ENCODE measurements around the gene ING3.

Gene ING3

DNA sequence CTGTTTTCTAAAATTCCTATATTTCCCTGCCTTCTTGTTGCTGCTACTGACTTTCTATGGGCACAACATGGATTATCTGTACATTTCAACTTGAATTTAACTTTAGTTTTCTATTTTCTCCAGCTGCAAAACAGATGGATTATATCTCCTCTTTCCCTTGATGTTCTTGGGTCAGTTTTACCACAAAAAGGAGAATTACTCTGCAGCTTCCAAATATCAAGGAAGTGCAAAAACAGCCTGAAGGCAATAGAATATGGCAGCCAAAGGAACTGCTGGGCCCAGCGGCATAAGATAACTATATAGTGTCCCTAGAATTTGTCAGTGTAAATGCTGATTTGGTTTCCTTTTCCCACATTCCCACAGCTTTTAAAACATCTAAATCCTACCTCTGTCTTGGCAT is 67.0 kb downstream of the ING3 start:
- DNase-seq: no peak
- in situ Hi-C loops (cut with MboI; ENCODE audit: low pct_unique_long_range_greater_than_20kb, low sequenced_read_pairs): no loop called here

GRCh38 chr7:121019018-121019417 is 68.4 kb downstream of the ING3 start:
- in situ Hi-C loops (cut with MboI; ENCODE audit: low pct_unique_long_range_greater_than_20kb, low sequenced_read_pairs): no loop called here
- no peak for DNase-seq

GRCh38 chr7:121020249-121020988 is 69.8 kb downstream of the ING3 start:
- in situ Hi-C loops (cut with MboI; ENCODE audit: low pct_unique_long_range_greater_than_20kb, low sequenced_read_pairs): no loop called here
- no peak for DNase-seq

DNA sequence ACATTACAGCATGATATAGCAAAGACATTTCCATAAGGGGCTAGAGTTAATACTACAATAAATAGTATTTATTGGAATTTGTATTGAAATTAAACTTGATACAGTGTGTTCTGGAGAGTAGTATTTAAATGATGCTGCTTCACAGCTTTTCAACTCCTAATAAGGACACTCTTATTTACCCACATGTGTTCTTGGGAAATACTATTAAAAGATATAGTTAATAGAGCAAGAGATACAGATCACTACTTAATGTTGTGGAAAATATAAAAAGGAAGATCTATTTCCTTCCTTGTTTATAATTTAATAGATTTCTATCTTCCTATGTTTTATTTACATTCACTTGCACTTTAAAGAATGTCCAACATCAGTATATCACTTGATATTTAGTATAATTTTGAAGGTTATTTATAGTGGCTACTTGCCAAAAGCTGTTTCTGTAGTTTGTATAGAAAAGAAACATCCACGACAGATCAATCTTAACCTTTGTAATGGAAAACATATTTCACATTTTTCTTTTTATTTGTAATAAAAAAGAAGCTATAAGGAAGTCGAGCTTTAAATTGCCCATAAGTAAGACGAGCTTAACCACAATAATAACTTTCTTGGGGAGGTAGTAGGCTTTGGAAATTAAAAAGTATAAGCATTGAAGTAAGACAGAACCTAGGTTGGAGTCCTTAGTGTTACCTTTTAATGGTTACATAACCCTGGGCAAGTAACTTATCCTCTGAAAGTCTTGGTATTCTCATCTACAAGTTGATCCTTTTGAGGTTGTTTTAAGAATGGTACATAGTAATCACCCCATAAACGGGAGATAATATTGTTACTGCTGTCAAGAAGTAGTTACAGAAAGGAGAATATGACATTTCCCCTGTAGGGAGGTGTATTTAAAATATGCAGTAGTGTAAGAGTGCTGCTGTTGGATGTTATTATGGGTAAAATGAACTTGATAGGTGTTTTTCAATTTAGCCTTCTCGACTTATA is 70.7 kb downstream of the ING3 start:
- no peak for DNase-seq
- in situ Hi-C loops (cut with MboI; ENCODE audit: low pct_unique_long_range_greater_than_20kb, low sequenced_read_pairs): no loop called here

DNA sequence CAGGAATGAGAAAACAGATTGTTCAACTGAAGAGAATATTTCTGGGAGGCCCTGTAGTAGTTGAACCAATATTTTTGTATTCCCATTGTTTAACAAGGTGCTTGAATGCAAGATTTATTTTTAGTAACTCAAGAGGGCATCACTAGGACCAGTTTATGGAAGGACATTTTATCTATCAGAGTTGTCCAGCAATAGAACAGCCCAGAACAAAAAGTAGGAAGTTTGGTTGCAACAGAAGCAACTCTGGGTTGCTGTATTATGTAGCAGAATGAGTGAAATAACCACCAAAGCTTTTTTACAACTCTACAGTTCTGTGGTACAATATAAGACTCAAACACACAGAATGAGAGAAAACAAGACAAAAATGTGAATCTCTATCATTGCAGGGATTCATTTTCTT is 72.6 kb downstream of the ING3 start:
- DNase-seq: no peak
- in situ Hi-C loops (cut with MboI; ENCODE audit: low pct_unique_long_range_greater_than_20kb, low sequenced_read_pairs): no loop called here

- in situ Hi-C loops (cut with MboI; ENCODE audit: low pct_unique_long_range_greater_than_20kb, low sequenced_read_pairs): no loop called here
- no peak for DNase-seq
Observed at GRCh38 chr7:121023683-121024511, 73.3 kb downstream of the ING3 start.

- DNase-seq: no peak
- in situ Hi-C loops (cut with MboI; ENCODE audit: low pct_unique_long_range_greater_than_20kb, low sequenced_read_pairs): no loop called here
Observed at GRCh38 chr7:121024611-121025010, 74.0 kb downstream of the ING3 start.

DNA sequence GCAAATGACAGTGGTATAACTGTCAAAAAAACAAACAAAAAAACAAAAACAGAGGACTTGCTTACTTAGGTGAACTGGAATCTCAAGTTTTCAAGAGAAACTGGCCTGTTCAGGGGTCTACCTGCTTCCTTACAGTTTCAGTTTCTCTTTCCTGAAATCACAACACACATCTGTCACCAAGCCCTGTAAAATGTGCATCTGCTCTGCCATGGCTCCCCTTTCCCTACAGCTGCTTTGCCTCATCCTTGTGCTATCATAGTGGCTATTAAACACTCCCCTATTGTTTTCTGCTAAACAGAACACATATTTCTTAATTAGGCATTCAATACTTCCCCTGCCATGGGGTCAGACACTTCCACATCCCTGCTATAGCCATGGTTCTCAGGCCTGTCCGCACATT is 75.6 kb downstream of the ING3 start:
- no peak for DNase-seq
- in situ Hi-C loops (cut with MboI; ENCODE audit: low pct_unique_long_range_greater_than_20kb, low sequenced_read_pairs): no loop called here

- in situ Hi-C loops (cut with MboI; ENCODE audit: low pct_unique_long_range_greater_than_20kb, low sequenced_read_pairs): no loop called here
- no peak for DNase-seq
Observed at GRCh38 chr7:121026577-121027111, 76.1 kb downstream of the ING3 start.

Data from KBM-7 (cell line).